GM19239 (cell line): Measurements from ENCODE around the gene ATP8A2.
A peak's percentile ranks its signal among the peaks of the same experiment; 100 is the strongest.

Experiments used
- DNase-seq: peaks from one replicate; pipeline ENCODE4 v3.0.0; 2011; ENCODE audit warnings: low spot score; ENCODE audit not compliant: insufficient read length
- FAIRE-seq: peaks from 2 replicates; lab custom pipeline; 2011; peaks lifted over from hg19 to GRCh38; lab: Jason Lieb, UNC

Gene ATP8A2

DNA sequence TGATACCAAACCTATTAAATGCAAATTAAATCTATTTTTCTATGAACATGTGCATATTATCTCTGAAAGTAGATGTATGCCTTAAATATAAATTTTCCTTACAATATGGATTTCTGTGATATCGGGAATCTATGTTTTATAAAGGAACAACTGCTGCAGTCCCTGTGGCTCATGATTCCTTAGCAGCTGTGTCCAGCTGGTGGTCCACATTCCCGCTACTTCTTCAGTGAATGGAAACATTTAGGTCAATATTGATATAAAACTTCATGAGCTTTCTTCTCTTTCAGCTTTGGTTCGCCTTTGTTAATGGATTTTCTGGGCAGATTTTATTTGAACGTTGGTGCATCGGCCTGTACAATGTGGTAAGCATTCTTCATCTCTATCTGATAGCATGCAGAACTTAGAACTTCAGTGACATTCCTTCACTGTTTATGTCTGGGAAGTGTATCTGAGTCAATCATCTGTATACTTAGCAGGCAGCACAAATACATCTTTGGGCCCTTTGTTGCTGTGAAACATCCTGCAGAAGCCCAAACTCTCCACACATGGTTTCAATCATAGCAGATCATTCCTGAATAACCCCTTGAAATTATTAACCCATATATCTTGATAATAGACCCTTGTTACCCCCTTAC is 456.2 kb downstream of the ATP8A2 start:
- DNase-seq (no peak), FAIRE-seq (no peak)

DNA sequence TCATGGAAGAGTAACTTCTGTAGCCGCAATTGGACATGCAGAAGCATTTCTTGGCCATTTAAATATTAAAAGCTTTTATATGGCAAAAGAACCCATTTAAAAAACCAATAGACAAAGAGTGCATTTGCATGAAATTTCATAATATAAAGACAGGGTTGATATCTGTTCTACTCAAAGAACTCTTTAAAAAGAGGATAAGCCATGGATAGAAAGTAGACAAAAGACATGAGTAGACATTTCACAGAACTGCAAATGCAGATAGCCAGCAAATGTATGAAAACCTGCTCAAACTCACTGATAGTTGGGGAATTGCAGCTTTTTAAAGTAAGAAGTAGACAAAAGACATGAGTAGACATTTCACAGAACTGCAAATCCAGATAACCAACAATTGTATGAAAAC is 462.0 kb downstream of the ATP8A2 start:
- FAIRE-seq, result no peak

GRCh38 chr13:25836574-25837336 is 465.0 kb downstream of the ATP8A2 start:
- DNase-seq (no peak), FAIRE-seq (no peak)

More for the DNA sequence above, 462.0 kb downstream of the ATP8A2 start:
- no peak for DNase-seq

DNA sequence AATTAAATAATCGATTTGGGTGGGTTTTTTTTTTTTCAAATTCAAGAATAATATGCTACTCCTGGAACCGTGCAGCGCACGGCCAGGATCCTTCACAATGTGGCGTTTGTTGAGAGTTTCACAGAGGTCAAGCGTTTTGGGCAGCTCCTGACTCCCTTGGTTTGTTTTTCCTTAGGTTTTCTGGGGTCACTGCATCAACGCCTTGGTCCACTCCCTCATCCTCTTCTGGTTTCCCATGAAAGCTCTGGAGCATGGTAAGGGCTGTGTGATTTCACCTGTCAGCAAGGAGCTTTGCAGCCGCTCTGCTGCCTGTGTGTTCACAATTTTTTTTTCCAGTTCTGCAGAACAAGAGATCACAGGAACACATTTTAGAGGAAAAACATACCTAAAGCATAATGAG is 467.6 kb downstream of the ATP8A2 start:
- FAIRE-seq, result no peak
- no peak for DNase-seq

- FAIRE-seq (no peak), DNase-seq (no peak)
Measured at GRCh38 chr13:25840261-25840660, 468.5 kb downstream of the ATP8A2 start.

- DNase-seq, result no peak
- no peak for FAIRE-seq
Measured at GRCh38 chr13:25840931-25841330, 469.2 kb downstream of the ATP8A2 start.

GRCh38 chr13:25843692-25844091 is 471.9 kb downstream of the ATP8A2 start:
- no peak for DNase-seq
- FAIRE-seq, result no peak

DNA sequence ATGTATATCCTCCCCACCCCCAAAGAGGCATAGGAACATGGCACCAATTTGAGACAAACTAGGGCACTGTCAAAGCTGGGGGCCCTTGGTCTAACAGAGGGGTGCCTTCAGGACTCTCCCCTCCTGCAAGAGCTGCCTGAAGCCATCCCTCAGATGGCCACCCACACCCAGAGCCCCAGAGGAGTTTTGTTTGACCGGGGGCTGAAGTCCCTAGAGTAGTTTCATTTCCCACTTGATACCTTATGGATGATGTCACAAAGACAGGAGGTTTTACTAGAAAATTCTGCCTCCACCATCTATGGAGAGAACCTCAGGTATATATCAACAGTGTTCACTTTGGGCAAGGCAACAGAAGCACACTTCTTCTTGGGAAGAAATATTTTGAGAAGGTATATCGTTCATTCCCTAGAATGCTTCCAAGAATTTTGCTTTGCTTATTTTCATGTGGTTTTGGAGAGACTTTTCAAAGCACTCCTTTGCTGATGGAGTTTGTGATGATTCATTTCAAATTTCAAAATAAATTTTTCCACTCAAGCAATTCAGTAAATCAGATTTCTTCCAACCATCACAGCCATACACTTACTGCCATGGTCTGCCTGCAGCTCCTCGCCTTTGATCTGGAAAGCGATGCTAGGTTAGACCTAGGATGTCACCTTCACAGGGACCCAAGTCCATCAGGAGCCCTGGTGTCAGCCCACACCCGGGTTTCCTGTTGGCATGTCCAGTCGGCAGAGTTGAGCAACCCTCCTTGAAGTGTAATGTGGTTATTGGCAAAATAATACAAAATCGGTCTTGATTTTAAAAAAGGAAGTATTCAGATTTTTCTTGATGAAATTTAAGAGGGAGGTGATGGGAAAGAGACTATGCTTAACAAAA is 473.0 kb downstream of the ATP8A2 start:
- FAIRE-seq, result no peak
- DNase-seq, result no peak

DNA sequence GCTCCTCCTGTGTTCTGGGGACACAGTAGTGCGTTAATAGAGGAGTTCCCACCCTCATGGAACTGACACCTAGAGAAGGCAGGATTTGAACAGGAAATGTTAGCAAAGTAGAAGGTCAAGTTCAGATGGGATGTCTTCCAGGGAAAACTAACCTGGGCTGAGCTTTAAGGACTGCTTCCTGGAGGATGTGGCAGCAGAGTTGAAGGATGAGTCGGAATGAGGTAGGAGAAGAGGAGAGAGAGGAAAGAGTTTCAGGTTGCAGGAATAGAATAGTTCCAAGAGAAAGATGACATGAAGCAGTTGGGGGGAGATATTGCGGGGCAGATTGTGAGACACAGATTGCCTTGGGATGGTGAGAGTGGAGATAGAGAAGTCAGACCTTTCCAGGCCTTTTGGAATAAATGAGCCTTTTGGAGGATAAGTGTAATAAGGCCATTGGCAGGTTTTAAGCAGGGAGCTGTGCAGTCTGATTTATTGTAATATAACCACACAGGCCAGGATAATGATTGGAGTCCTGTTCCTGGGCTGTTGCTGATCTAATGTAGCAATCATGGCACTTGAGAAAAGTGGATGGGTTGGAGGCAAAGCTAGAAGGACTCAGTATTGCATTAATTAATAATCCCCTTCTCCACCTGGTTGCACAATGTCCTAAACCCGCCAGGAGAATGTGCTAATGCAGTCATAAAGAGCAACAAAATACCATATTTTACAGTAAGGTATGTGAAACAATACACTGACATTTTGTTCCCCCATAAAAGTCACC is 474.6 kb downstream of the ATP8A2 start:
- FAIRE-seq (no peak), DNase-seq (no peak)

DNA sequence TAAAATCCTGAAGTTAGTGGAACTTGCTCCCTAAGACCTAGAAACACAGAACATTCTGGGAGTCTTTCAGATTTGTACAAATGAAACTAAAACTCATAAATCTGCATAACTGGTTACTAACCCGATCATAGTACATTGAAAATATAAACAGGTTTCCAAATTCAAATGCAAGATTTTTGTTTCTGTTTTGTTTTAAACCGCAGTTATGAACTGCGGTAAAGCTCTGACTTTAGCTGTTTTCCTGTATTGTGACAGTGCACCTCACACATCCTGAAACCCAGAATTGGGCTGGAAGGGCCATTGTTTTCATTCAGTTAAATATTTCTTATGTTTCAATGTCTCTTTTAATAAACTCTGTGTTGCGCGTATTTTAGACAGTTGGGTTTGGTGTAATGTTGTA is 475.4 kb downstream of the ATP8A2 start:
- FAIRE-seq, result no peak
- peak; percentile 10 for DNase-seq

DNA sequence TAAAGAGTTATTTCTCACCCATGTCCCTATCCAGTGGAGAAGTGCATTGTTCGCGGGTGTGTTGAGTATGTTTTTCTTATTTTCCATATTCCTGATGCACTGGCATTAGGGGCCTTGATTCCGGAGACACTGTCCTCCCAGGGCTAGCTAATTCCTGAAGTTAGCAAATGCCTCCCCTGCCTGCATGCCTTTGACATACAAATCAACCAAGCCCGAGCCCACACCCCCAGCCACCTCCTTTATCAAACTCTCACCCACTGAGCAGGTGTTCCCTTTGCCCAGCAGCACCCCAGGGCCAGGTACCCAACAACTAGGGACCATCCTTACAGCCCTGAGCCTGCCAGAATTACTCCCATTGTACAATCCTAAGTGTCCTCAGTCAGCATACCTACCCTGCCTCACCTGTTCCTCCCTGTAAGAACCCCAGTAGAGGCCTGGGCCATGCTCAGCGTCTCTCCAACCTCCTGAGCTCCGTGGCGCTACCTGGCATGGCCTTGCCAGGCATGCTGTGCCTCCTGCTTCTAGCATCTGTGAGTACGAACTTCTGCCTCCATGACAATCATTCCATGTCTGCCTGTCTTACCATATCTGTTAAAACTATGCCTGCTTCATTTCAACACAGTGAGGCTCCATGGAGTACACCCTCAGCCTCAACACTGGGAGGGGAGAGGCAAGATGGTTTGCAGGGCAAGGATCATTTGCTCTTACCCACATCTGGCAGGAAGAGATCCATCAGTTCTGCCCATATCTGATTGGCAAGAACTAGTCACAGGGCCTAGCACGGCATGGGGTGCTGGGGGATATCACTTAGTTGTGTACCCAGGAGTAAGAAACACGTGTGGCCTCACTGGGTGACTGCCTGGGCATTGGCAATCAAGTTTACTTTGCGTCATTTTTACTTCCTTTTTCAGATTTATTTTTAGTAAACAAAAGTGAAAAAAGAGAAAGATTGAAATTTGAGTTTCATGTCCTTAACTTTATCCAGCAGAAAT is 476.2 kb downstream of the ATP8A2 start:
- FAIRE-seq (no peak), DNase-seq (no peak)

DNA sequence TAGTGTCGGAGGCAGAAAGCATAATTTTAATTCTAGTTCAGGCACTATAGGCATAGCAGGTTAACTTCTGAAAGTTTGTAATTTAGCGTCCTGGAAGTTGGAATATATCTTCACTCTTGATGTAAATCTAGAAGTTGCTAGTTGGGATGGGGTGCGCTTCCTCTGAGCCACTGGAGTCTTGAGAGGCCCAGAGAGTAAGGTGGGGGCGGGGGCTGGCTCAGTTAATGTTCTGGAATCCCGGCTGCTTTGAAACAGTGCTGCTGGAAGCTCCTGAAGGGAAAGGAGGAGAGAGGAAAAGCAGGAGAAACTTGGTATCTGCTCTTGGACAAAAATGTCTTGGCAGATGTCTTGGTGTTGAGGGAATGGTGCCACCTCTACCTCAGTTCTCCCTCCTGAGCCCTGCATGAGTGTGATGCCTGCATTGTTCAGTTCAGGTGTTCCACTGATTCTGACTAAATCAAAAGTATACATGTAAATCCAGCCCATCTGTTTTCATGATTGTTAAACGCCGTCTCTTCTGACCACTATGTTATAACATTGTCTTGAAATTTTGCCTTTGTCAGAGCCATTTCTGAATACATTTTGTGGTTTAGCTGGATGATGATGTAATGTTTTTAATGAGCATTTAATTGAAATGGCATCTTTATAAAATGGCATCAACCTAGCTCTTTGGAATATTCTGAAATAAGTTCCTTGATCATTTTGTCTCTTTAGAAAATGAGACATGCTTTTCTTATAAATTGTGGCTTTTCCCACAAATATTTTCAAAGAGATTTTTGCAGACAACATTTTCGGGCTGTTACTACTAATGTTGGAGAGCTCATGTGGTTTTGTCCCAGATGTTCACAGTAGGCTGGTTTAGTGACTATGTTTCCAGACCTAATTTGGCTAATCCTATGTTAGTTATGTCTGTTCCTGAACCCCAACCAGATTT is 477.3 kb downstream of the ATP8A2 start:
- DNase-seq (no peak), FAIRE-seq (no peak)

DNA sequence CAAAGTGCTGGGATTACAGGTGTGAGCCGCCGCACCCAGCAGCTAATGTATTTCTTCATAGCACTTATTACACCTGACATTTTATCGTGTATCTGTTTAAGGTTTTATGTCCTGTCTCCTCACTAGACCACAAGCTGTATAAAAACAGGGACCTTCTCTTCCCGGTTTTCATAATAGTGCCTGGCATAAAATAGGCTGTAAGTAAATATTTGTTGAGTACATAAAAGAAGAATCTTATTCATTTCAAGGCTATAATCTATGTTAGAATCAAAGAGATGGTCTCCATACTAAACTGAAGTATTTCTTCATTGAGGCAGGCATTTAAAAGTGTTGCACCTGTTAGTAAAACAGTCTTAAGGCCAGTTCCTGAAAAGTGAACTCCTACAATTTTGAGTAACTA is 486.1 kb downstream of the ATP8A2 start:
- DNase-seq, result no peak
- FAIRE-seq, result no peak

- FAIRE-seq, result no peak
- no peak for DNase-seq
Measured at GRCh38 chr13:25859528-25859927, 487.8 kb downstream of the ATP8A2 start.

GRCh38 chr13:25860265-25860664 is 488.5 kb downstream of the ATP8A2 start:
- FAIRE-seq (no peak), DNase-seq (no peak)

DNA sequence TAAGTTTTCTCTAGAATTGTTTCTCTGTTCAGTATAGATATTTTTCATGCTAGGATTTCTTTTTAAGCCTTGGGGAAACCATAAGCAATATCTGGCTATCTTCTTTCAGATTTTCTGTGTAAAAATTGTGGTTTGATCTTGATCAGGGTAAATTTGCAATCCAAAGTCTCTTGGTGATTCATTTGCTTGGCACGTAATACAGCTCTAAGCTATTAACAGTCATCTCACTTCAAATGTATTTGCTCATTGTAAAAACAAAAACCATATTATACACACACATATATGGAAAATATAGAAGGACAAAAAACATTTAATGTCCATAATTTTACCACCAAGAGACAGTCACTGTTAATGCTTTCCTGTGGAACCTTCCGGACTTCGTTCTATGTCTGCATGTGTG is 489.1 kb downstream of the ATP8A2 start:
- no peak for DNase-seq
- FAIRE-seq, result no peak

- FAIRE-seq (no peak), DNase-seq (no peak)
Measured at GRCh38 chr13:25862156-25862555, 490.4 kb downstream of the ATP8A2 start.

DNA sequence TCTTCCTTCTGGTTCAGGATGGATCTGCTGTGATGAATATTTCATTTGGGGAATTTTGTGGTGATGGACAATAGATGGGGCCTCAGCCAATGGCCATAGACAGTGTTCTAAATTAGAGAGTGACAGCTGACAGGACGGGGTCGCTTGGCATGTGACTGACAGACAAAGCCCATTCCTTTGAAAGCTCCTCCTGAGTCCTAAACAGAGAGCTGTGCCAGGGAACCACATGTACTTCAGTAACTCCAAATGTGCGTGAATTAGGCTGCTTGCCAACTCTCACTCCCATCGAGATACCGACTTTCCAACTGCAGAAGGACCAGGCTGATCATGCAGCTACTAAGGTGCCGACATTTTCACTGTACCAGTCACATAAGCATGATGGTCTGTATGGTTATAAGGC is 492.3 kb downstream of the ATP8A2 start:
- FAIRE-seq, result no peak
- no peak for DNase-seq
